CD14-positive monocyte (primary cell): ENCODE data around the gene MAGEB17. TPM values are rescaled to one million over a fixed set of nuclear protein-coding genes. Genes with fewer than 3 reads are reported as not detected.

Experiments
- DNase-seq, 3 donors: peaks; one replicate each; pipeline ENCODE4 v3.0.0-alpha.2; 2011 to 2022
- H2AFZ ChIP-seq: 2 replicates; pipeline ENCODE4 v1.6.0; 2012; ENCODE audit warnings: mild to moderate bottlenecking, low read depth, low read length, inconsistent platforms; ENCODE audit not compliant: insufficient read depth, poor library complexity, severe bottlenecking
- H3K27ac ChIP-seq, 2 donors: 1 replicate in 1 of 2; 2 replicates in 1 of 2; pipeline ENCODE4 v1.5.1; 2012 to 2013; ENCODE audit warnings: low read length in 2 of 2, control low read depth in 1 of 2, inconsistent platforms in 1 of 2, low read depth in 1 of 2, mild to moderate bottlenecking in 1 of 2
- H3K27me3 ChIP-seq, 2 donors: one replicate each; pipeline versions ENCODE4 v1.6.0 to v1.6.1; 2011 to 2013; ENCODE audit warnings: low read length in 2 of 2; ENCODE audit not compliant: control insufficient read depth in 2 of 2, insufficient read depth in 2 of 2
- H3K36me3 ChIP-seq, 2 donors: replicated peaks in 1 of 2; 1 replicate in 1 of 2; 2 replicates in 1 of 2; pipeline versions ENCODE4 v1.5.1 to v1.6.1; 2012 to 2013; ENCODE audit warnings: low read length in 2 of 2, control low read depth in 1 of 2, inconsistent platforms in 1 of 2, mild to moderate bottlenecking in 1 of 2; ENCODE audit not compliant: insufficient read depth in 2 of 2, control insufficient read depth in 1 of 2
- H3K4me1 ChIP-seq, 2 donors: 1 replicate in 1 of 2; 2 replicates in 1 of 2; pipeline versions ENCODE4 v1.5.1 to v1.6.1; 2012 to 2013; ENCODE audit warnings: low read length in 2 of 2, control low read depth in 1 of 2, inconsistent platforms in 1 of 2, mild to moderate bottlenecking in 1 of 2, moderate library complexity in 1 of 2; ENCODE audit not compliant: insufficient read depth in 2 of 2, control insufficient read depth in 1 of 2
- H3K4me2 ChIP-seq: replicated peaks from 2 replicates; pipeline ENCODE3; 2012; ENCODE audit warnings: low read length, moderate library complexity, mild to moderate bottlenecking; ENCODE audit not compliant: poor library complexity, severe bottlenecking; ENCODE audit errors: extremely low read depth
- H3K4me3 ChIP-seq, 3 experiments: fragments of 200-600 bp in 1 of 3; sonication (generic) in 1 of 3; replicated peaks in 1 of 3; 1 replicate in 2 of 3; 2 replicates in 1 of 3; pipeline ENCODE4 v1.5.1; 2011 to 2013; ENCODE audit warnings: low read length in 3 of 3, mild to moderate bottlenecking in 3 of 3, control low read depth in 2 of 3, low read depth in 2 of 3, inconsistent platforms in 1 of 3, moderate library complexity in 1 of 3
- H3K79me2 ChIP-seq: 2 replicates; pipeline ENCODE4 v1.6.0; 2012; ENCODE audit warnings: mild to moderate bottlenecking, control low read depth, inconsistent platforms, low read length, moderate library complexity; ENCODE audit not compliant: insufficient read depth
- H3K9ac ChIP-seq: 2 replicates; pipeline ENCODE4 v1.6.0; 2017; ENCODE audit warnings: low read length, mild to moderate bottlenecking; ENCODE audit not compliant: insufficient read depth, poor library complexity, severe bottlenecking
- H3K9me3 ChIP-seq, 2 donors: replicated peaks in 1 of 2; 1 replicate in 1 of 2; 2 replicates in 1 of 2; pipeline versions ENCODE4 v1.5.1 to v1.6.1; 2012 to 2013; ENCODE audit warnings: low read length in 2 of 2, control low read depth in 1 of 2; ENCODE audit not compliant: control insufficient read depth in 1 of 2, insufficient read depth in 1 of 2
- H4K20me1 ChIP-seq: 2 replicates; pipeline ENCODE4 v1.6.0; 2012; ENCODE audit warnings: mild to moderate bottlenecking, low read length, control low read depth, moderate library complexity; ENCODE audit not compliant: insufficient read depth
- H3K27ac Mint-ChIP-seq, 7 donors: one replicate each; pipeline ENCODE4 v1.8.0; 2020; ENCODE audit warnings: mild to moderate bottlenecking in 7 of 7, mixed read lengths in 7 of 7, moderate library complexity in 6 of 7, inconsistent platforms in 2 of 7
- H3K27me3 Mint-ChIP-seq, 3 donors: one replicate each; pipeline ENCODE4 v1.8.0; 2021 to 2022; ENCODE audit warnings: low read depth in 3 of 3, mild to moderate bottlenecking in 3 of 3, mixed read lengths in 3 of 3, moderate library complexity in 3 of 3, inconsistent platforms in 1 of 3
- H3K36me3 Mint-ChIP-seq, 2 donors: one replicate each; pipeline ENCODE4 v1.8.0; 2020; ENCODE audit warnings: mixed read lengths in 2 of 2, inconsistent platforms in 1 of 2, mild to moderate bottlenecking in 1 of 2
- H3K4me1 Mint-ChIP-seq: one replicate; pipeline ENCODE4 v1.8.0; 2020; ENCODE audit warnings: mild to moderate bottlenecking, mixed read lengths
- H3K4me3 Mint-ChIP-seq, 2 donors: one replicate each; pipeline ENCODE4 v1.8.0; 2020; ENCODE audit warnings: mild to moderate bottlenecking in 2 of 2, mixed read lengths in 2 of 2, moderate library complexity in 1 of 2
- H3K9me3 Mint-ChIP-seq, 7 donors: one replicate each; pipeline ENCODE4 v1.8.0; 2020 to 2022; ENCODE audit warnings: mixed read lengths in 7 of 7, mild to moderate bottlenecking in 6 of 7, moderate library complexity in 6 of 7, inconsistent platforms in 2 of 7
- CTCF ChIP-seq: fragments of 200-600 bp; IDR thresholded peaks from one replicate; pipeline ENCODE4 v1.8.0; 2022; ENCODE audit warnings: antibody characterized with exemption, mild to moderate bottlenecking
- WGBS: methylation state at CpG from one replicate; pipeline ENCODE4 v1.1.5; 2013; ENCODE audit warnings: missing lambda C conversion rate; ENCODE audit not compliant: insufficient coverage; 5-methylcytosine and 5-hydroxymethylcytosine counted together
- intact Hi-C, 2 donors: fragments of 100-400 bp; cut with micrococcal nuclease; formaldehyde crosslinking; loops; one replicate each; pipeline versions ENCODE4 v1.15.0 to v1.15.1; 2023
- polyA plus RNA-seq, 3 donors: library from polyadenylated mRNA; depleted of rRNA in 1 of 3; unstranded in 2 of 3; stranded (reverse) in 1 of 3; fragments of 300-500 nt in 2 of 3; fragments of >200 nt in 1 of 3; fragmentation: Illumina TruSeq in 2 of 3; gene quantifications; 1 replicate in 2 of 3; 2 replicates in 1 of 3; pipeline ENCODE4 v1.2.3, GENCODE V29; 2012 to 2021

MAGEB17 gene
- polyA plus RNA-seq, 3 donors: 0.13 TPM; not detected in 2

DNA sequence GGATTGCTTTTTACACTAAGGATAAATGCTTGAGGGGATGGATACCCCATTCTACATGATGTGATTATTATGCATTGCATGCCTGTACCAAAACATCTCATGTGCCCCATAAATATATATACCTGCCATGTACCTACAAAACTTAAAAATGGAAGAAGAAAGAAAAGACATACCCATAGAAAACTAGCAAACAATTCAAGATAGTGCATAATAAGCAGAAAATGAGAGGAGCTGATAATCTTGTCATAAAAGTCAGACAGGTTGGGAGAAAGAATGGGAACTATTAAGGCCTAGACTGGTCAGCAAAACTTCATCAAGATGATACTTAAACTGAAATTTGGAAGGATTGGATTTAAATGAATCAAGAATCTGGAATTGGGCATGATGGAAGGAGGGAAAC lies 21.6 kb upstream of the MAGEB17 start:
- TF ChIP-seq CTCF: no peak
- peaks cover 3 to 23% (median 6%) of the 10 kb centered on the region in 3 donors for H3K27me3 Mint-ChIP-seq
- H3K4me3 Mint-ChIP-seq: no peak overlapping the region
- Histone ChIP-seq H2AFZ (no peak overlapping the region), H3K4me1 (no peaks in the 10 kb centered on the region), H3K79me2 (no peaks in the 10 kb centered on the region), H3K4me3 (no peak overlapping the region), H3K4me2 (no peak overlapping the region), H3K36me3 (no peaks in the 10 kb centered on the region), H4K20me1 (no peaks in the 10 kb centered on the region), H3K9ac (no peak overlapping the region), H3K9me3 (no peaks in the 10 kb centered on the region), H3K27ac (no peak overlapping the region), H3K27me3 (peaks cover 3 to 53% of the 10 kb centered on the region in 2 donors)
- intact Hi-C loops: no loop called here
- no peak overlapping the region for H3K27ac Mint-ChIP-seq
- no peaks in the 10 kb centered on the region for H3K36me3 Mint-ChIP-seq
- no peaks in the 10 kb centered on the region for H3K4me1 Mint-ChIP-seq
- DNase-seq: no peak
- H3K9me3 Mint-ChIP-seq: peaks cover 0 to 6% (median 4%) of the 10 kb centered on the region in 7 donors

DNA sequence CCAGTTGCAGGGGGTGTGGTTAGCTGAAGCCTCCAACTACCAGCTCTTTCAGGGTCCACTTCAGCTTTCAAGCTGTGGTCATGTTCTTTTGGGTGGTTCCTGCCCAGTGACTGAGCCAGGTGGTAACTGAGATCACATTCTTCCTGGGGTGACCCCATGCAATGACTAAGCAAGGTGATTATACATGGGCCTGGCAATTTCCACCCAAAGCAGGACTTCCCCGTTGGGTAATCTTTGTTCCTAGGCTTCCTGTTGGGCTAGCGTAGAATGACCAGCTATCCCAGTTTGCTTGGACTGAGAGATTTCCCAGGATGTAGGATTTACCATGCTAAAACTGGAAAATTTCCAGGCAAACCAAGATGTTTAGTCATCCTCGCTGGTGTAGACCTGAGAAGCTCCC lies 18.4 kb upstream of the MAGEB17 start:
- H3K27me3 ChIP-seq: peaks cover 0 to 49% of the 10 kb centered on the region in 2 donors
- H3K4me3 Mint-ChIP-seq: no peak overlapping the region
- DNase-seq: no peak
- H3K79me2 ChIP-seq: no peaks in the 10 kb centered on the region
- no peak overlapping the region for H3K4me2 ChIP-seq
- H3K9ac ChIP-seq: no peak overlapping the region
- no peak overlapping the region for H3K27ac Mint-ChIP-seq
- H3K9me3 ChIP-seq: no peaks in the 10 kb centered on the region
- H3K36me3 Mint-ChIP-seq: no peaks in the 10 kb centered on the region
- TF ChIP-seq CTCF: no peak
- H3K4me3 ChIP-seq: no peak overlapping the region
- H3K36me3 ChIP-seq: no peaks in the 10 kb centered on the region
- WGBS: 50% methylated on average over 1 of the region's 3 CpGs
- no peak overlapping the region for H3K27ac ChIP-seq
- H3K27me3 Mint-ChIP-seq: peaks cover 0 to 22% (median 1%) of the 10 kb centered on the region in 3 donors
- H3K4me1 Mint-ChIP-seq: no peaks in the 10 kb centered on the region
- peaks cover 0 to 5% (median 3%) of the 10 kb centered on the region in 7 donors for H3K9me3 Mint-ChIP-seq
- no peaks in the 10 kb centered on the region for H4K20me1 ChIP-seq
- intact Hi-C loops: no loop called here
- no peak overlapping the region for H2AFZ ChIP-seq
- no peaks in the 10 kb centered on the region for H3K4me1 ChIP-seq
